ENCODE results near the gene SHISA7. TPM values are rescaled to one million over a fixed set of nuclear protein-coding genes. Genes with fewer than 3 reads are reported as not detected.

SHISA7 gene
- polyA plus RNA-seq, 1 of the 3 experiments (the other 2 are of a cell fraction): 0.02 TPM

- TF ChIP-seq PBX3 (IDR thresholded peaks at IDR 0.05) (peak; percentile 67), USF2 (IDR thresholded peaks at IDR 0.05; ENCODE audit: borderline replicate concordance, low read depth, low read length) (no peak), SMC3 (IDR thresholded peaks at IDR 0.05; ENCODE audit: low read depth, low read length) (no peak), FOXJ3 (CRISPR knock-in tag; IDR thresholded peaks at IDR 0.05) (no peak), NFIC (IDR thresholded peaks at IDR 0.05; ENCODE audit: borderline replicate concordance) (peak; percentile 59; the same call in 1 of the 2 replicates), EZH2phosphoT487 (IDR thresholded peaks at IDR 0.05; ENCODE audit: borderline replicate concordance, low read depth) (no peak), FOXM1 (IDR thresholded peaks at IDR 0.05; ENCODE audit: low read depth) (0 out of 2 replicates have a peak, but pooled peaks have one; percentile 32), RAD21 (IDR thresholded peaks at IDR 0.05; ENCODE audit: low read length) (no peak), NRF1 (IDR thresholded peaks at IDR 0.05; ENCODE audit: low read depth, low read length) (no peak), GATA2 (CRISPR knock-in tag; IDR thresholded peaks at IDR 0.05) (no peak), EP300 (IDR thresholded peaks at IDR 0.05; ENCODE audit: borderline replicate concordance in 1 of 2, low read depth in 1 of 2, low read length in 1 of 2) (peak in 1 of 2 experiments; percentile 66; a peak in 1 of 4 replicates), JUND (IDR thresholded peaks at IDR 0.05) (peak; percentile 78)
Observed at GRCh38 chr19:55486971-55487923, 44.1 kb upstream of the SHISA7 start (continued).

GRCh38 chr19:55486043-55486970, 43.2 kb upstream of the SHISA7 start:
- H3K9ac ChIP-seq: peak overlapping the region; percentile 86
- peaks cover 30 to 51% of the 10 kb centered on the region in 2 experiments; a peak in 3 of 4 replicates for H3K4me1 ChIP-seq (ENCODE audit: control insufficient read depth in 1 of 2, insufficient read depth in 2 of 2, low read depth in 1 of 2, low read length in 1 of 2)
- DNase-seq: peak; percentile 80
- ChIA-PET CTCF (interaction anchor here (0.7 to 15.1 kb wide), 19 partner anchors 9 to 345 kb away, joined by 3 to 162 read pairs (median 3); partner anchors contain the start of genes ZNF628 and ZNF865), POLR2A (interaction anchor here (0.5 to 2.3 kb wide), 6 partner anchors 10 to 160 kb away, joined by 3 to 11 read pairs (median 6); partner anchors contain the start of genes UBE2S and ZNF628)
- H3K4me2 ChIP-seq: peak overlapping the region; percentile 91
- H3K79me2 ChIP-seq (ENCODE audit: insufficient read depth): peaks cover 14% of the 10 kb centered on the region; the same call in 1 of the 2 replicates
- peaks cover 29% of the 10 kb centered on the region for H3F3A ChIP-seq (replicated peaks; ENCODE audit: insufficient read depth)
- TF ChIP-seq MXI1 (IDR thresholded peaks at IDR 0.05; ENCODE audit: low read depth, low read length): peak; percentile 69; the same call in 1 of the 2 replicates
- peak; percentile 89 for TF ChIP-seq MAX (IDR thresholded peaks at IDR 0.05; ENCODE audit: low read depth)
- peak; percentile 45 for TF ChIP-seq CTCF (IDR thresholded peaks at IDR 0.05)
- TF ChIP-seq RAD21 (IDR thresholded peaks at IDR 0.05; ENCODE audit: low read length): no peak
- TF ChIP-seq POLR2AphosphoS5 (IDR thresholded peaks at IDR 0.05; ENCODE audit: low read depth, low read length): peak; percentile 25; the same call in 1 of the 2 replicates
- no peak for TF ChIP-seq YY1 (IDR thresholded peaks at IDR 0.05; ENCODE audit: low read depth)
- H3K36me3 ChIP-seq (replicated peaks in 1 of 2; ENCODE audit: control insufficient read depth in 1 of 2, insufficient read depth in 2 of 2, low read length in 1 of 2): peaks cover 0 to 6% of the 10 kb centered on the region in 2 experiments
- H4K20me1 ChIP-seq (ENCODE audit: insufficient read depth): no peaks in the 10 kb centered on the region
- H3K27ac ChIP-seq (ENCODE audit: low read depth in 2 of 2, low read length in 1 of 2): peak overlapping the region; percentile 95 to 97
- peak overlapping the region; percentile 69 to 80 for H3K4me3 ChIP-seq (ENCODE audit: low read depth in 2 of 2, low read length in 1 of 2)
- WGBS (ENCODE audit: low lambda C conversion rate): 22% methylated on average over 44 of the region's 53 CpGs
- no peaks in the 10 kb centered on the region for H3K9me3 ChIP-seq
- H3K9me2 ChIP-seq: no peaks in the 10 kb centered on the region
- no peaks in the 10 kb centered on the region for H3K27me3 ChIP-seq (ENCODE audit: insufficient read depth)
- H2AFZ ChIP-seq (ENCODE audit: low read depth): no peak overlapping the region
